ENCODE data around the gene TMIGD1. TPM values are rescaled to one million over a fixed set of nuclear protein-coding genes. Genes with fewer than 3 reads are reported as not detected.

Gene TMIGD1
- total RNA-seq, 2 donors from 2014 or later: not detected

DNA sequence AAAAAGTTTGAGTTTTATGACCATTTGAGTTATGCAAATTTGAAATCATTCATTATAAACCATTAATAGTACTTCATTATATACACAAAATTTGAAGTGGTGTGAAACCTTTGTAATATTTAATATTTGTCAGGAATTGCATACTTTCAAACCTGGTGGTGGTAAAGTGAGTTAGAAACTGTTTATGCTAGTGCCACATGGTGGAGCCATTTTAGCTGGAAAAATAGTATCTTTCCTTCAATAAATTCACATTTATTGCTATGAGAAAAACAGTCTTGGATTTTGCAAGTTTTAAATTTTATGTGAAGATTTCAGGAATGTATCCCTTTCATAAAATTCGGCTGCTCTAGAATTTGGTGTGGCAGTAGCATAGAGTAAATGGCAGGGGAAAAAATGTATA lies 34.9 kb downstream of the TMIGD1 start:
- intact Hi-C loops (cut with DNase I): no loop called here
- no peak for DNase-seq (ENCODE audit: low spot score)

- intact Hi-C loops (cut with DNase I): no loop called here
- DNase-seq (ENCODE audit: low spot score): no peak
Measured at GRCh38 chr17:30297715-30298114, 36.1 kb downstream of the TMIGD1 start.

DNA sequence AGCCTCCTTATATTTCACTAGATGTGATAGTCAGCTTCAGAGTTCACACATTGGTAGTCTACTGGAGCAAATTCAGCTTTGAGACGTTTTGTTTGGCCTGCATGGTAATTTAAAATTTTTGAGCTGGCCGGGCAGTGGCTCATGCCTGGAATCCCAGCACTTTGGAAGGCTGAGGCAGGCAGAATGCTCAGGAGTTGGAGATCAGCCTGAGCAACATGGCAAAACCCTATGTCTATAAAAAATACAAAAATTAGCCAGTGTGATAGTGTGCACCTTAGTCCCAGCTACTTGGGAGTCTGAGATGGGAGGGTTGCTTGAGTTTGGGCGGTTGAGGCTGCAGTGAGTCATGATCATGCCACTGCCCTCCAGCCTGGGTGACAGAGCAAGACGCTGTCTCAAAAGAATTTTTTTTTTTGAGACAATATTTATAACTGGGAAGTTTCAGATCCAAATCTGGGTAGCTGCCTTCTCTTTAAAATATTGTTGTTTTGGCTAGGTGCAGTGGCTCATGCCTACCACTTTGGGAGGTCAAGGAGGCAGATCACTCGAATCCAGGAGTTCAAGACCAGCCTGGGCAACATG lies 37.3 kb downstream of the TMIGD1 start:
- DNase-seq (ENCODE audit: low spot score): no peak
- intact Hi-C loops (cut with DNase I): no loop called here

DNA sequence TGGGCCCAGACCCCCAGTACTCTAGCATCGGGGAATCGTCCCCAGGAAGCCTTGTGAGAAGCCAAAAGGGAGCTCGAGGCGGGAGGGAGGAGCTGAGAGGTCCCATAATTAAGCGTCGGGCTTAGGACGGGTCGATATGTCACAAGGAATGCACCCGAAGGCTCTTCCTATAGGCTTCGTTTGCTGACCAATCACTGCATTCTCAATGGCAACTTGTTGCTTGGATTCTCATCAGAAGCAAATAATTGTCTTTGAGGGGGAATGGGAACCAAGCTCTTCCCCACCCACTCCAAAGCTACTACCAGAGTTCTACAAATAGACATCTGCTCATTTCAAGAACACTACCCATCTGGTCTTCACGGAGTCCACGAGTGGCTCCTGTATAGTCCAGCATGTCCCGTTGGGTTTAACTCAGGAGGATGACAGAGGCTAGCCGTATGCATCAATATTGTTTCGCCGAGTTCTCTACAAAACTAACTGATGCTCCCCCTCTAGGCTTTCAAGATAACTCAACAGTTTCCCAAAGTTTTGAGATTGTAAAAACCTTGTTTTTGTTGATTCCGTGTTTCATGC lies 41.5 kb downstream of the TMIGD1 start:
- no peak for DNase-seq (ENCODE audit: low spot score)
- intact Hi-C loops (cut with DNase I): no loop called here

DNA sequence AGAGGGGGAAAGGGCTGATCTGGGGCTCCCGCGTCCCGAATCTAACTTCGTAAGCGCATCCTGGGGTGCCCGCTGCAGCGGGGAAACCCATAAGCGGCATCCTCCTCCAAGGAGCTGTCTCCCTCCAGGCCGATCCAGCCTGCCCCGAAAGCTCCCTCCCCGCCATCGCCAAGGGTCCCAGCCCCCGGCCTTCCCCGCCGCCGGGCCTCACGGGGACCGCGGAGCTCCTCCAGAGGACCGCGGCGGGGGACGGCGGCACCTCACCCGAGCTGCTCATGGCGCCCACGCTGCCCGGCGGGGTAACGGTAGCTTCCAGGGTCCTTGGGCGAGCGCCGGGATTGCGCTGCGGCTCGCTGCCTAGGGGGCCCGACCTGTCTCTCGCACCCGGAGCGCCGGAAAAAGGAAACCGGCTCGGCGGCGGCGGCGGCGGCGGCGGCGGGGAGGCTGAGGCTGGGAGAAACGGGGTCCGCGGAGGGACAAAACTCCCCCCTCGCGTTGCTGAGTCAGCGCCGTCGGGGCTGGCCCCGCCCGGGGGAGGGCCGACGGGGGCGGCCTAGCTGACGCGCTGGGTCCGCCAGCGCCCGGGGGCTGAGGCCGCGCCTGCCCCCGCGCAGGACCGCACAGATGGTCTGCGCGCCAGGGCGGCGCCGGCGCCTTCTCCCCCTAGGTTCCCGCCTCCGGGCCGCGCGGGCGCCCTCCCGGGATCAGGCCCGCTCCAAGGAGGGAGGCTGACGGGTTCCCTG lies 42.1 kb downstream of the TMIGD1 start, which contains the start of gene BLMH:
TSS of gene BLMH (minus strand) at position 402 of the 743 bp plus-strand sequence. CDS start at position 277, 125 bp downstream.
- DNase-seq (ENCODE audit: low spot score): peak; percentile 94
- intact Hi-C loops (cut with DNase I): no loop called here

GRCh38 chr17:30290696-30291542 lies 42.9 kb downstream of the TMIGD1 start:
- intact Hi-C loops (cut with DNase I): no loop called here
- peak; percentile 85 for DNase-seq (ENCODE audit: low spot score)

DNA sequence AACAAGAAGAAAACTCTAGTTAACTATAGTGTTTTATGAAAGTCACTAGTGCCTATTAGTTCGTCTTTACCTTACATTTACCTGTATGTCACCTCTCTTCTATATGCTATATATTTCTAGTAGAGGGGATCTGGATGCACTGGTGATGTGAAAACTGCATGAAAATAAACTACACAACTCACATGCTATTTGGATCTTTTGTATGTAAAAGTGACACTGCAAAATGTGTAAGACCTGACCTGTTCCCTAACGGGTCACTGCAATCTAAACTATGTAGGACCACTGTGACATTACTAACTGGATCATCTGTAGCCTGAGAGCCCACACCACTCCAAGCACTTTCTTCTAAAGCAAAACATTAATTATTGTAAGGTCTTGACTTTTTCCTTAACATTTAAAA lies 43.8 kb downstream of the TMIGD1 start:
- intact Hi-C loops (cut with DNase I): no loop called here
- DNase-seq (ENCODE audit: low spot score): no peak

DNA sequence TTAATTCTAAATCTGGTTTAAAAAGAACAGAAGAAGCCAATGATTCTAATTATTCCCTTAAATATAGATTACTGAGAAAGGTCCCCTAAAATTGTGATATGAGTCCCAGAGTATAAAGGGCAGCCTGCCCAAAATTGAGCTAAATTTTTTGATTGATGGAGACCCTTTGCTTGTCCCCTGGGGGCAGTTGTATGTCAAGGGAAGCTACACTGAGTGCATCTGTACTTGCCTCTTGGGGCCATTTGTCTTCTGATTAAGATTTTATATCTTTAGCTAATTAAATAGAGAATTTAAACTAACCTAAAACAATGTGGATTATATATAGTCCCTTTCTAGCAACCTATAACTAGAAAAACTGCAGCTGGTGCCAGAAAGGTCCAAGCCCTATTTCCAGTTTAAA lies 54.7 kb downstream of the TMIGD1 start:
- intact Hi-C loops (cut with DNase I): loop anchor here in 1 of 2 donors (10.0 kb wide), 1 partner anchor 154 kb away; no protein-coding TSS in a partner anchor
- DNase-seq (ENCODE audit: low spot score): no peak

DNA sequence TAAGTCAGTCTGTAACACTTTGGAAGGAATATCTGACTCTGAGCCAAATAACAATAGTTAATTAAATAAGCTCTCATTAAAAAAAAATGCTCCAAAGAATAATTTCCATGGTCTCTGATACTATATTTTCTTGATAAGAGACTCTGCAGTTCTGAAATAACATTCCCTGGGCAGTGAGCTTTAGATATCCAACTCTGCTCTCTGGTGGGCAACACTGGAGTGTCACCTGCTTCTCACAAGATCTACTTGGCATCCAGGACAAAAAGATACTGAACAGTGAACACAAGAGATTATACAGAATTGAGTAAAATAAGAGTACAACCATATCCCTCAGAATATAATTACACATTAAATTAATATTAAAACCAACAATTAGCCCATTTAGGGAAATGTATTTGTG lies 55.8 kb downstream of the TMIGD1 start:
- intact Hi-C loops (cut with DNase I): loop anchor here in 1 of 2 donors (10.0 kb wide), 1 partner anchor 153 kb away; no protein-coding TSS in a partner anchor
- DNase-seq (ENCODE audit: low spot score): no peak

GRCh38 chr17:30275911-30276310 lies 57.9 kb downstream of the TMIGD1 start:
- DNase-seq (ENCODE audit: low spot score): no peak
- intact Hi-C loops (cut with DNase I): loop anchor here in 1 of 2 donors (10.0 kb wide), 1 partner anchor 151 kb away; no protein-coding TSS in a partner anchor

DNA sequence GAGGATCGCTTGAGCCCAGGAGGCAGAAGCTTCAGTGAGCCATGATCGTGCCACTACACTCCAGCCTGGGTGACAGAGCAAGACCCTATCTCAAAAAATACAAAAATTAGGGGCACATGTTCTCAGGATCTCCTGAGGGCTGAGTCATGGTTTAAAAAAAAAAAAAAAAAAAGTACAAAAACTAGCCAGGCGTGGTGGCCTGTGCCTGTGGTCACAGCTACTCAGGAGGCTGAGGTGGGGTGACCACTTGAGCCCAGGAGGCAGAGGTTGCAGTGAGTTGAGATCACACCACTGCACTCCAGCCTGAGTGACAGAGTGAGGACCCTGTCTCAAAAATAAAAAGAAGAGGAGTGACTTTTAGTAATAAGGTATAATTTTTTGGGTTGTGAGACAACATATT lies 59.0 kb downstream of the TMIGD1 start:
- no peak for DNase-seq (ENCODE audit: low spot score)
- intact Hi-C loops (cut with DNase I): loop anchor here in 1 of 2 donors (10.0 kb wide), 1 partner anchor 150 kb away; no protein-coding TSS in a partner anchor

DNA sequence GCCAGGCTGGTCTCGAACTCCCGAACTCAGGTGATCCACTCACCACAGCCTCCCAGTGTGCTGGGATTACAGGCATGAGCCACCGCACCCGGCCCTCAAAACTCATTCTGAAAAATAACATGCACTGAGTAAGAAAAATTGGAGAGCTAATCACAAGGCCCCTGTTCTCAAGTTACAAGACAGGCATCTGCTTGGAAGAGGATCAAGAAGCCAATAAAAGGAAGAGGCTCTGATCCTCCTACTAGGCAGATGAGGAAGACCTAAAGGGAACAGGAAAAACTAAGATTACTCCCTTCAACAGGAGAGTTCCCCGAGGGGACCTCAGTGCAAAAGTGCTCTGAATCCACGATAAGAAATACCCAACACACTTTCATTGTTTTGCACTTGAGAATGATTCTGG lies 60.5 kb downstream of the TMIGD1 start:
- intact Hi-C loops (cut with DNase I): loop anchor here in 1 of 2 donors (10.0 kb wide), 1 partner anchor 149 kb away; no protein-coding TSS in a partner anchor
- no peak for DNase-seq (ENCODE audit: low spot score)

GRCh38 chr17:30271102-30271501 lies 62.8 kb downstream of the TMIGD1 start:
- intact Hi-C loops (cut with DNase I): loop anchor here in 1 of 2 donors (10.0 kb wide), 1 partner anchor 146 kb away; no protein-coding TSS in a partner anchor
- DNase-seq (ENCODE audit: low spot score): no peak

DNA sequence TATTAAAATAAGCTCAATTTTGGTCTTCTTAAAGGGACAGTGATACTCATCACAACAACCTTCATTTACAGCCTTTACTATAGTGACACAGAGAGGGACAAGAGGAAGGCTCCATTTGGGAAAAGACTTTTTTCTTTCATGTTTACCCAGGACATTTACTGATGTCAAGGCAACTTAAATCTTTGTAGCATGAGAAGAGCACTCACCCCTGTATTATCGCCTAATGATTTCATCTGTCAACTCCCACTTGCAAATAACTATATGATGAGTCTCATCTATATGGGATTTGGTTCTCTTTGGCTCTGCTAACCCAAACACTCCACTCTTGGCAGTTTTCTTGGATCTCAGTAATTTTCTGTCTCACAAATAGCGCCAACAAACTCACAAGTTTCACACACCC lies 66.2 kb downstream of the TMIGD1 start:
- intact Hi-C loops (cut with DNase I): no loop called here
- no peak for DNase-seq (ENCODE audit: low spot score)

Other genes with a start within 250 kb of the TMIGD1 start
- gene NSRP1, start 217.2 kb downstream of the TMIGD1 start, total RNA-seq: 10 to 100 TPM; 42.5 to 62.9 TPM
- under 1 TPM in 1 of 2 donors, not detected in 1; 0.28 TPM for gene SLC6A4, start 98.4 kb downstream of the TMIGD1 start, total RNA-seq
- gene BLMH, start 42.1 kb downstream of the TMIGD1 start, total RNA-seq: 10 to 100 TPM; 23.3 to 28.4 TPM
- gene CPD, start 44.9 kb upstream of the TMIGD1 start, total RNA-seq: 10 to 100 TPM; 39.8 to 40.4 TPM
- 10 to 100 TPM; 40.1 to 43.7 TPM for gene GOSR1, start 143.4 kb upstream of the TMIGD1 start, total RNA-seq